ENCODE data around the gene PLXNA2.

DNA sequence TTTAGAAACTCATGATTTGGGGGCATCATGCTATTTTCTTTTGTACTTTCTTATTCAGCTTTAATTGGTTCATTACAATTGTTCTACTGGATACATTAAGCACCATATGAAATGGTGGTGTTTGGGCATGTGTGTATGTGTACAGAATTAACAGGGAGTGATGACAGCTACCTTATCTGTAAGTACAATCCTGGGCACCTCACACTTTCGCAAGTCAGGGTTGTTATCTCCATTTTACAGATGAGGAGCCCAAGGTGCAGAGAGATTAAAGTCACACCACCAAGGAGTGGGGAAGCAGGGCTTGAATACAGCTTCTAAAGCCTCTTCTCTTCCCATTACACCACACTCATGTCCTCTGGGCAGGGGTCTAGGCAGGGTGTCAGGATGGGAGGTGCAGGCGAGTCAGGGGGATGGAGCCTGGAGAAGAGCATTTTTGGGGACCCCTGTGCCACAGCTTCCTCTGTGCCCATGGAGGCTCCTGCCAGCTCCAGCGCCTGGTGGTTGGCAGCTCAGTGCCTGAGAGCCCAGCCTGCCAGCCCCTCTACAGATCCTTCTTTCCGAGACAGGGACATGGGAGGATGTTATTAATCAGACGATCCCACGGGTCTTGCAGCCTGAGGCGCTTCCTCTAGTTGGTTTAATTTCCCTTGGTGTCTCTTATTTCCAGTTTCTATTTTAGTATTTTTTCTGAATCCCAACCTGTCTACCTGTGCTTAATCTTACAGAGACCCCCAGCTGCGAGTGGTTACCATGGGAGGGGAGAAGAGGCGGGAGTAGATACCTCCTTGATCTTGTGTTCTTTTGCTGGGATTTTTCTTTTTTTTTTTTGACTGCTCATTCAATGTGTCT is 207.0 kb downstream of the PLXNA2 start:
- TF ChIP-seq GATA2 (IDR thresholded peaks at IDR 0.05; ENCODE audit: low read depth, low read length) (no peak), GATA3 (IDR thresholded peaks at IDR 0.05; ENCODE audit: low read depth, low read length) (no peak)
